AG09309 (cell line): ENCODE results near the gene TRMT112.

Experiments used
- DNase-seq: peaks from one replicate; pipeline ENCODE4 v3.0.0-alpha.2; 2010; ENCODE audit warnings: low read depth
- H3K4me3 ChIP-seq: 2 replicates; pipeline ENCODE4 v1.5.1; 2011; ENCODE audit warnings: mild to moderate bottlenecking, low read depth, low read length, moderate library complexity; ENCODE audit not compliant: control insufficient read depth
- CTCF ChIP-seq: IDR thresholded peaks from 2 replicates; pipeline ENCODE4 v1.5.1; 2011; ENCODE audit warnings: mild to moderate bottlenecking, low read depth, low read length, inconsistent platforms; ENCODE audit not compliant: insufficient read depth, control insufficient read depth; ENCODE audit errors: missing control alignments

The TRMT112 gene

GRCh38 chr11:64351136-64351631 lies 33.8 kb upstream of the TRMT112 start:
- no peak for TF ChIP-seq CTCF
- no peak overlapping the region for H3K4me3 ChIP-seq
- DNase-seq = no peak

GRCh38 chr11:64349404-64349803 lies 32.0 kb upstream of the TRMT112 start:
- DNase-seq = no peak
- TF ChIP-seq CTCF = no peak
- no peak overlapping the region for H3K4me3 ChIP-seq

- TF ChIP-seq CTCF = no peak
- no peak for DNase-seq
- H3K4me3 ChIP-seq = no peak overlapping the region
Measured at GRCh38 chr11:64349025-64349387, 31.6 kb upstream of the TRMT112 start.

GRCh38 chr11:64348383-64349024 lies 31.1 kb upstream of the TRMT112 start:
- no peak for TF ChIP-seq CTCF
- no peak for DNase-seq
- H3K4me3 ChIP-seq = no peak overlapping the region

GRCh38 chr11:64347193-64347867 lies 30.0 kb upstream of the TRMT112 start:
- H3K4me3 ChIP-seq = no peak overlapping the region
- no peak for DNase-seq
- no peak for TF ChIP-seq CTCF

GRCh38 chr11:64344787-64345186 lies 27.4 kb upstream of the TRMT112 start:
- H3K4me3 ChIP-seq = no peak overlapping the region
- no peak for DNase-seq
- TF ChIP-seq CTCF = no peak
